ENCODE results near the gene ZNF581.

GRCh38 chr19:55669418-55670279 is 26.2 kb downstream of the ZNF581 start:
- no peak for TF ChIP-seq POLR2AphosphoS5 (IDR thresholded peaks at IDR 0.05)
- TF ChIP-seq, protein P1, sequence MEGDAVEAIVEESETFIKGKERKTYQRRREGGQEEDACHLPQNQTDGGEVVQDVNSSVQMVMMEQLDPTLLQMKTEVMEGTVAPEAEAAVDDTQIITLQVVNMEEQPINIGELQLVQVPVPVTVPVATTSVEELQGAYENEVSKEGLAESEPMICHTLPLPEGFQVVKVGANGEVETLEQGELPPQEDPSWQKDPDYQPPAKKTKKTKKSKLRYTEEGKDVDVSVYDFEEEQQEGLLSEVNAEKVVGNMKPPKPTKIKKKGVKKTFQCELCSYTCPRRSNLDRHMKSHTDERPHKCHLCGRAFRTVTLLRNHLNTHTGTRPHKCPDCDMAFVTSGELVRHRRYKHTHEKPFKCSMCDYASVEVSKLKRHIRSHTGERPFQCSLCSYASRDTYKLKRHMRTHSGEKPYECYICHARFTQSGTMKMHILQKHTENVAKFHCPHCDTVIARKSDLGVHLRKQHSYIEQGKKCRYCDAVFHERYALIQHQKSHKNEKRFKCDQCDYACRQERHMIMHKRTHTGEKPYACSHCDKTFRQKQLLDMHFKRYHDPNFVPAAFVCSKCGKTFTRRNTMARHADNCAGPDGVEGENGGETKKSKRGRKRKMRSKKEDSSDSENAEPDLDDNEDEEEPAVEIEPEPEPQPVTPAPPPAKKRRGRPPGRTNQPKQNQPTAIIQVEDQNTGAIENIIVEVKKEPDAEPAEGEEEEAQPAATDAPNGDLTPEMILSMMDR (IDR thresholded peaks at IDR 0.05) = no peak

All from gastroesophageal sphincter (tissue), 3 donors.